ENCODE data around the gene PIP4K2A.
"Not testable (repeated sequence)": the region's sequence is repeated elsewhere in the genome, so short reads cannot be mapped to it uniquely, and the experiment has no call there.

The PIP4K2A gene

GRCh38 chr10:22719406-22720042, 5.1 kb upstream of the PIP4K2A start:
- no peak for DNase-seq (ENCODE audit: low read depth, low spot score)

DNA sequence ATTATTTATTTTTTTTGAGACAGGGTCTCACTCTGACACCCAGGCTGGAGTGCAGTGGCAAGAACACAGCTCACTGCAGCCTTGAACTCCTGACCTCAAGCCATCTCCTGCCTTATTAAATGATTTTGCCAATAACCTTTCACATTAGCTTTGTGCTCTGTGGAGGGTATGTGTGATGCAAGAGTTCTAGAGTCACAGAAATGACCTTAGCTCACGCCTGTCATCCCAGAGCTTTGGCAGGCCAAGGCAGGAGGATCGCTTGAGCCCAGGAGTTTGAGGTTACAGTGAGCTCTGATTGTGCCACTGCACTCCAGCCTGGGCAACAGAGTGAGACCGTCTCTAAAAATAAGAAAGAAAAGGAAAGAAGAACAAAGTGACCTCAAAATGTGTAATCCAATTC, 4.3 kb upstream of the PIP4K2A start:
- not testable (repeated sequence) for DNase-seq (ENCODE audit: low read depth, low spot score)

GRCh38 chr10:22717728-22718127, 3.4 kb upstream of the PIP4K2A start:
- no peak for DNase-seq (ENCODE audit: low read depth, low spot score)

GRCh38 chr10:22716943-22717342, 2.6 kb upstream of the PIP4K2A start:
- no peak for DNase-seq (ENCODE audit: low read depth, low spot score)

- DNase-seq (ENCODE audit: low read depth, low spot score): no peak
These were observed 880 bp upstream of the PIP4K2A start for GRCh38 chr10:22715290-22715625.

DNA sequence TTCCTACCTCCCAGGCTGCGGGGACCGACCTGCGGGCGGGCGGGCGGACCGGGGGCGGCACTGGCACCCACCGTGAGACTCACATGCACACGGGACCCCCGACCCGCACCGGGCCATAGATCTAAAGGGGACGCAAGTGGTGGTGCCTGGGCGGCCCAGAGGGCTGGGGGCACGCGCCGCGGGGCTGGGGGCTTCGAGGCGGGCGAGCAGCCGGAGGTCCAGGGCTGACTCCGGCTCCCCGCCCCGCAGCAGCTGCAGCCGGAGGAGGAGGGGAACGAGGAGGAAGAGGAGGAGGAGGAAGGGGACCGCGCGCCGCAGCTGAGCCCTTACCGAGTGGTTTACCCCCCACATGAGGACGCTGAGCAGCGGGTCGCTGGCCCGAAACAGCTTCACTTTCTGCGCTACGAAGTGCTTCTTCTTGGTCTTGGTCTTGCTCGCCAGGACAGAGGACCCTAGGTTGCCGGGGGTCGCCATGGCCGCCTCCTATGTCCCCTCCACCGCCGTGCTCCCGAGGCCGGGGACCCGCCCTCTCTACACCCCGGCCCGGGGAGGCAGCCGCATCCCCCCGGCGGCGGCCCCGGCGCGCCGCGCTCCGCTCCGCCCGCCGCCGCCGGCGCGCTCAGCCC, 412 bp downstream of the PIP4K2A start:
- DNase-seq (ENCODE audit: low read depth, low spot score): peak; percentile 39

DNA sequence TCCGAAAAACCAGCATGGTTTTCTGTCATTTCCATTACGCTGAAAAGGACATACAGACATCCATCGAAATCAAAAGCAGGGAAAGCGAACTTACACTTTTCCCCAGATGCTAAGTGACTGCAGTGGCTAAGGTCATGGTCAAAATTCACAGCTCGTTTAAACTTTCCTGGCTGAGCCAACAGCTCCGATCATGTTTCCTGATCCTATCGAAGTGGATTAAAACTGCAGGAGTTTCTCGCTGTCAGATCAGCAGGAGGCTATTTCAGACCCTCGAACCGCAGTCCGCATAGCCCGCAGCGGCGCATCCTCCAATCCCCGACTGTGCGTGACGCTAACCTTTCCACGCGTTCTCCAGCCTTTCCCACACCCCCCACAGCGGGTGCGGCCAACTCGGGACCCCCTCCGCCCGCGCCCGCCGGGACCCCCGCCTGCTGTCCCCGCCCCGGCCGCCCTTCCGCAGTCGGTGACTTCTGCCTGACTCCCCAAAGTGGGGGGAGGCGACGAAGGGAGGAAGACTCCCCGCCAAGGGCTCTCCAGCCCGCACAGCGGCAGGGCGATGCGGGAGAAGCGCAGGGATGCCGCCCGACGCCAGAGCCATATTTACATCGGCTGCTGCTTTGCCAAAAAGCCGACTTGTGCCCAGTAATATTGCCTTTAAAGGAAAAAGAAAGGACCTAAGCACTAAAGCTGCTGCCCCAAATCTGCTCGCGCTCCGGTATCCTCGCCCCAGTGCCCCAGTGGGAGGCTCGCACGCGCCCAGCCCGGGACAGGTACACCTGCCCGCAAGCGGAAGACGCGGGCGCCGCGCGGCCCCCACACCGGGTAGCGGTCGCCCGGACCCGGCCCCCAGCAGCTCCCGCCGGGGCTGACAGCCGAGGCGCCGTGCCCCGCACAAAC, 1.2 kb downstream of the PIP4K2A start:
- peak; percentile 30 for DNase-seq (ENCODE audit: low read depth, low spot score)

GRCh38 chr10:22712211-22712955, 2.0 kb downstream of the PIP4K2A start:
- DNase-seq (ENCODE audit: low read depth, low spot score): no peak

- no peak for DNase-seq (ENCODE audit: low read depth, low spot score)
These were observed 3.0 kb downstream of the PIP4K2A start for GRCh38 chr10:22711373-22711772.

GRCh38 chr10:22710139-22710745, 4.1 kb downstream of the PIP4K2A start:
- DNase-seq (ENCODE audit: low read depth, low spot score): no peak

- no peak for DNase-seq (ENCODE audit: low read depth, low spot score)
These were observed 5.6 kb downstream of the PIP4K2A start for GRCh38 chr10:22708772-22709171.

- no peak for DNase-seq (ENCODE audit: low read depth, low spot score)
These were observed 8.9 kb downstream of the PIP4K2A start for GRCh38 chr10:22705527-22705926.

GRCh38 chr10:22704942-22705341, 9.4 kb downstream of the PIP4K2A start:
- DNase-seq (ENCODE audit: low read depth, low spot score): no peak

- DNase-seq (ENCODE audit: low read depth, low spot score): no peak
These were observed 9.9 kb downstream of the PIP4K2A start for GRCh38 chr10:22704471-22704911.

GRCh38 chr10:22702348-22702747, 12.0 kb downstream of the PIP4K2A start:
- DNase-seq (ENCODE audit: low read depth, low spot score): no peak

DNA sequence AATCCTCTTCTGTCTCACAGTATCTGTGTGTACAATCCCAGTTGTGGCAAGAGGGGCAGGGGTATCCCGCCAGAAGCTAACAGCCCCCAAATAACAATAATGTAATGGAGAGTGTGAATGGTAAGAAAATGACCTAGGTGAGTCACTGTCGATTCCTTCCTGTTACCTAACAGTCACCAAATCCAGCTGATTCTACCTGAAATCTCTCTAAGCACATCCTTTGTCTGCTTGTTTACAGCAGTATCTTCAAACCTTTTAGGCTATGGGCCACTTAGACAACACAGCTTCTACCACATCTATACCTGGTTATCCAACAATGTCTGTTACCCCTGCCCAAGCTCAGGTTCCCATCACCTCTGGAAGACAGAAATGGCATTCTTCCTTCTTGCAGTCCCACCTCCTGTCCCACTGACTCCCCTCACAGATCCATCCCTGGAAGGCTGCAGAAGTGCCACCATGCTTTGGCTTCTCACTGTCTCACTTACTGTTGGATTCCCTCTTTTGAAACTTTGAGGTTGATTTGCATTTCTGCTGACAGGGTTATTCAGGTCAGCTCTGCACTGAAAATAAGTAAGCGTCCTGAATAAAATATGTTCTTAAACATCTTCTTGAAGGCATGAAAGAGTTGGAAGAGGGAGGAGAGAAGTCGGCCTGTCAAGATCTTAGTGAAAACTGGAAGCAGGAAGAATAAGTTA, 13.1 kb downstream of the PIP4K2A start:
- no peak for DNase-seq (ENCODE audit: low read depth, low spot score)

- no peak for DNase-seq (ENCODE audit: low read depth, low spot score)
These were observed 13.9 kb downstream of the PIP4K2A start for GRCh38 chr10:22700489-22700888.

DNA sequence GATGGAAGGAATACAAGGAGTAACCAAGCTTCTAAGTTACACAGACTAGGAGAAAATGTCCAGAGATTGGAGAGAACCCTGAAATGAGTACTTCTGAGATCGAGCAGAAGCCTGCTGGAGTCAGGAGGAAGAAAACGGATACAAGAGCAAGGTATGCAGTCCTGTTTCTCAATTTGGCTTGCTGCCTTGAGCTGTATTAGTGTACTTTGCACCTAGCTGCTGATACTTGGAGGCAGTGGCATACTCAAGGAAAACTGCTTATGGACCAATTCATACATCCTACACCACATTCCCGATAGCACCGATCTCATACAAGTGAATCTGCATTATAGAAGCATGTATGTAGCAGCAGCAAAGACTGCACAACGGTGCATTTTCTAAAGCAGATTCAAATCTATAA, 14.4 kb downstream of the PIP4K2A start:
- DNase-seq (ENCODE audit: low read depth, low spot score): no peak

DNA sequence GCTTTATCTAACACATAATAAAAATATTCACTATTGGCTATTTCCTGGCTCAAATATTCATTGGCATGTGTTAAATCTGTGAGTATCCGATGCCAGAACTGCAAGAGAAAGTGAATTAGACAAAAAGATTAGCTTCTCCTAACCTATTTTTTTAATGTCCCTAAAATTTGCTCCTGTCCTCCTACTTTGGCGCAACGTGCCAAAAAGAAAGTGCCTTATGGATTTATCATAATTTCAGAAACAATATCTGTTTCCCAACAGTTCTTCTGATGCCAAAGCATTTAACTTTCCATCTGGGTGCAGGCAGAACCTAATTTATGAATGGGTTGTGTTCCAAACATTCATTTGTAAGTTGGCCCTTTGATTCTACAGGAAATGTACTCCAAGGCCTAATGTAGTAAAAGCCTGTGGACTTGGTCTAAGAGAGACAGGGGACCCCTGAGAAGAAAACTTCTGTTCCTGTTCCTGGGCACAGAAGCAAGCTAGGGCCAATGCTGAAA, 15.4 kb downstream of the PIP4K2A start:
- DNase-seq (ENCODE audit: low read depth, low spot score): no peak

GRCh38 chr10:22697800-22698199, 16.6 kb downstream of the PIP4K2A start:
- no peak for DNase-seq (ENCODE audit: low read depth, low spot score)

DNA sequence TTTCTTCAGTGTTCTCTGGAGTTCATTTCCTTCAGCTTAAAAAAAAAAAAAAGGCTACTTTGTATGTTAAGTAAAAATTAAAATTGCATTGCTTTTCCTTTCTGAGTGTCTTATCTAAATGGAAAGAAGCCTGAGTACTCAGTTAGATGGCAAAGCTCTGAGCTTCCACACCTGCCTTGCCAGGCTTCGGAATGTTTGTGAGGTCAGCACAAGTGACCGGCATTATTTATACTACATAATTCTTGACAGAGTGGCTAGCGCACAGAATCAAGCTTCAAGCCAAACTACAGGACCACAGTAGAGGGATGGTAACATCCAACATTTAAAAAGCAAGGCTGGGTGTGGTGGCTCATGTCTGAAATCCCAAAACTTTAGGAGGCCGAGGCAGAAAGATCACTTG, 17.3 kb downstream of the PIP4K2A start:
- no peak for DNase-seq (ENCODE audit: low read depth, low spot score)

Measured in ELF-1 (cell line).